Measurements from ENCODE around the gene EIF2B4. TPM values are rescaled to one million over a fixed set of nuclear protein-coding genes. Genes with fewer than 3 reads are reported as not detected.

The EIF2B4 gene
- total RNA-seq, 1 experiment from 2014 or later, result 67.2 TPM

DNA sequence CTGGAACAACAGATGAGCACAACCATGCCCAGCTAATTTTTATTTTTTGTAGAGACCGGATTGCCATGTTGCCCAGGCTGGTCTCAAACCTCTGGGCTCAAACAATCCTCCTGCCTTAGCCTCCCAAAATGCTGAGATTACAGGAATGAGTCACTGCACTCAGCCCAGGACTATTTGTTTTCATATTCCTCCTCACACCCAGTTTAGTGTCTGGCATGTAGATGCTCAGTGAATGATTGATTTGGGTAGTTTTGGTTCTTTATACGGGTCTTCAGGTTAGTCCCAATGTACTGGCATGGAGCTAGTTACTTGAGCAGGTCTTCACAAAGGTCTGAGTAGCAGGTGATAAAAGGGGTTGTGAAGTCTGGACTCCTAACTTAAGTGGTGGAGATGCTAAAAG is 6.2 kb downstream of the EIF2B4 start:
- H3K27ac ChIP-seq (ENCODE audit: insufficient read length, low read depth, low read length), result no peak overlapping the region
- H3K9ac ChIP-seq (ENCODE audit: extremely low read depth, insufficient read length, low read length), result no peak overlapping the region
- no peaks in the 10 kb centered on the region for H3K9me3 ChIP-seq (ENCODE audit: control insufficient read depth, low read depth, low read length)
- no peak overlapping the region for H3K14ac ChIP-seq (ENCODE audit: insufficient read depth, low read length)
- H2BK15ac ChIP-seq (ENCODE audit: low read depth, low read length), result no peak overlapping the region
- H2AK5ac ChIP-seq (ENCODE audit: insufficient read length, low read length), result no peak overlapping the region
- no CpG with 5 or more reads among the region's 2 CpGs for WGBS (ENCODE audit: extremely low coverage, insufficient read length, low lambda C conversion rate)
- H3T11ph ChIP-seq (ENCODE audit: low read length), result no peak overlapping the region
- H3K18ac ChIP-seq (ENCODE audit: insufficient read length, low read depth, low read length), result no peak overlapping the region
- no peaks in the 10 kb centered on the region for H3K79me1 ChIP-seq (ENCODE audit: insufficient read depth, low read depth, low read length, poor library complexity, severe bottlenecking)
- no peak overlapping the region for H4K91ac ChIP-seq (ENCODE audit: insufficient read length, low read depth, low read length)
- Mint-ChIP-seq H3K4me1 (peaks cover 0 to 3% of the 10 kb centered on the region in 2 experiments; a peak in 2 of 4 replicates), H3K36me3 (ENCODE audit: insufficient read depth in 1 of 3, low read depth in 3 of 3) (peaks cover 28 to 56% (median 45%) of the 10 kb centered on the region in 3 experiments; a peak in 6 of 7 replicates), H3K27me3 (ENCODE audit: low read depth) (no peaks in the 10 kb centered on the region), H3K9me3 (no peaks in the 10 kb centered on the region), H3K4me3 (no peak overlapping the region), H3K27ac (no peak overlapping the region; a peak in 1 of 7 replicates)
- H2BK12ac ChIP-seq (ENCODE audit: insufficient read length, low read depth, low read length), result no peak overlapping the region
- H2BK120ac ChIP-seq (ENCODE audit: low read depth, low read length, poor library complexity, severe bottlenecking), result no peak overlapping the region
- H4K20me1 ChIP-seq (ENCODE audit: control insufficient read depth, insufficient read depth, insufficient read length), result no peaks in the 10 kb centered on the region
- no peak overlapping the region for H3K23ac ChIP-seq (ENCODE audit: insufficient read length, low read depth, low read length)
- no peaks in the 10 kb centered on the region for H3K27me3 ChIP-seq (ENCODE audit: insufficient read depth, low read length)
- H2BK20ac ChIP-seq (ENCODE audit: low read depth, low read length, poor library complexity, severe bottlenecking), result no peak overlapping the region
- TF ChIP-seq, protein P1, sequence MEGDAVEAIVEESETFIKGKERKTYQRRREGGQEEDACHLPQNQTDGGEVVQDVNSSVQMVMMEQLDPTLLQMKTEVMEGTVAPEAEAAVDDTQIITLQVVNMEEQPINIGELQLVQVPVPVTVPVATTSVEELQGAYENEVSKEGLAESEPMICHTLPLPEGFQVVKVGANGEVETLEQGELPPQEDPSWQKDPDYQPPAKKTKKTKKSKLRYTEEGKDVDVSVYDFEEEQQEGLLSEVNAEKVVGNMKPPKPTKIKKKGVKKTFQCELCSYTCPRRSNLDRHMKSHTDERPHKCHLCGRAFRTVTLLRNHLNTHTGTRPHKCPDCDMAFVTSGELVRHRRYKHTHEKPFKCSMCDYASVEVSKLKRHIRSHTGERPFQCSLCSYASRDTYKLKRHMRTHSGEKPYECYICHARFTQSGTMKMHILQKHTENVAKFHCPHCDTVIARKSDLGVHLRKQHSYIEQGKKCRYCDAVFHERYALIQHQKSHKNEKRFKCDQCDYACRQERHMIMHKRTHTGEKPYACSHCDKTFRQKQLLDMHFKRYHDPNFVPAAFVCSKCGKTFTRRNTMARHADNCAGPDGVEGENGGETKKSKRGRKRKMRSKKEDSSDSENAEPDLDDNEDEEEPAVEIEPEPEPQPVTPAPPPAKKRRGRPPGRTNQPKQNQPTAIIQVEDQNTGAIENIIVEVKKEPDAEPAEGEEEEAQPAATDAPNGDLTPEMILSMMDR (conservative IDR thresholded peaks at IDR 0.05), result no peak
- no peak overlapping the region for H2BK5ac ChIP-seq (ENCODE audit: insufficient read length, low read length)
- no peak overlapping the region for H4K5ac ChIP-seq (ENCODE audit: insufficient read length, low read depth, low read length)
- no peak overlapping the region for H3K4me2 ChIP-seq (ENCODE audit: insufficient read depth, insufficient read length, low read length)
- DNase-seq, result no peak
- H3K79me2 ChIP-seq (ENCODE audit: insufficient read depth, low read length), result no peaks in the 10 kb centered on the region
- no peaks in the 10 kb centered on the region for H3K4me1 ChIP-seq (ENCODE audit: insufficient read depth, low read length)
- H2AFZ ChIP-seq (ENCODE audit: low read length), result no peak overlapping the region
- no peak overlapping the region for H3K56ac ChIP-seq (ENCODE audit: insufficient read length, low read depth, low read length)
- H4K8ac ChIP-seq (replicated peaks; ENCODE audit: insufficient read length, low read depth, low read length), result no peak overlapping the region
- no peaks in the 10 kb centered on the region for H3K23me2 ChIP-seq (ENCODE audit: insufficient read length, low read depth, low read length, poor library complexity, severe bottlenecking)
- no peak overlapping the region for H3K4ac ChIP-seq (ENCODE audit: low read depth, low read length)
